ENCODE data around the gene CIBAR2. TPM values are rescaled to one million over a fixed set of nuclear protein-coding genes. Genes with fewer than 3 reads are reported as not detected.
"Not testable (repeated sequence)": the region's sequence is repeated elsewhere in the genome, so short reads cannot be mapped to it uniquely, and the experiment has no call there.

CIBAR2 gene
- polyA plus RNA-seq, 3 donors: 0.24 to 0.55 (median 0.37) TPM

DNA sequence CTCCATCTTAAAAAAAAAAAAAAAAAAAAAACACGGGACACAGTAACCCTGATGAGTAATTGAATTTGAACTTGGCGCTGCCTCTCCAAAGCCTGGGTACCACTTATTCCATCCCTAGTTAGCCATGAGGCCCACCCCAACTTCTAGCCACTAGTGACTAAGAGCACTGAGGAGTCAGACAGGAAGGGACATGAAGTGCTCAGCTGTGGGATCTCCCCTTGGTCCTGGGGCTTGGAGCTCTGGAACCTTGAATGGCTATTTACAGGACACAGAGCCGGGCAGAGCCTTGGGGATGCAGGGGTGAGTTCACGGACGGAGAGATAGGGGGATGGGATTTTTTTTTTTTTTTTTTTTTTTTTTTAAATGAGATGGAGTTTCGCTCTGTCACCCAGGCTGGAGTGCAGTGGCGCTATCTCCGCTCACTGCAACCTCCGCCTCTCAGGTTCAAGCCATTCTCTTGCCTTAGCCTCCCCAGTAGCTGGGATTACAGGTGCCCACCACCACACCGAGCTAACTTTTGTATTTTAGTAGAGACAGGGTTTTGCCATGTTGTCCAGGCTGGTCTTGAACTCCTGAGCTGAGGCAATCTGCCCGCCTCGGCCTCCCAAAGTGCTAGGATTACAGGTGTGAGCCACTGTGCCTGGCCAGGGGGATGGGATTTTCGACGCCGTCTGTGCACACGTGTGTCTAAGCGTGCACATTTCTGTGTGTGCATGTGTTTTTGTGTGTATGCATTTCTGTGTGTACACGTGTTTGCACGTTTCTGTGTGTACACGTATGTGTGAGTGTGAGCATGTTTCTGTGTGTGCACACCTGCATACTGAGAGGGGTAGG is 20.4 kb upstream of the CIBAR2 start:
- DNase-seq (ENCODE audit: extremely low read depth in 1 of 11, low read depth in 9 of 11, low spot score in 4 of 11): no peak

- no peak for DNase-seq (ENCODE audit: extremely low read depth in 1 of 11, low read depth in 9 of 11, low spot score in 4 of 11)
Observed at GRCh38 chr16:85130705-85131028, 18.4 kb upstream of the CIBAR2 start.

DNA sequence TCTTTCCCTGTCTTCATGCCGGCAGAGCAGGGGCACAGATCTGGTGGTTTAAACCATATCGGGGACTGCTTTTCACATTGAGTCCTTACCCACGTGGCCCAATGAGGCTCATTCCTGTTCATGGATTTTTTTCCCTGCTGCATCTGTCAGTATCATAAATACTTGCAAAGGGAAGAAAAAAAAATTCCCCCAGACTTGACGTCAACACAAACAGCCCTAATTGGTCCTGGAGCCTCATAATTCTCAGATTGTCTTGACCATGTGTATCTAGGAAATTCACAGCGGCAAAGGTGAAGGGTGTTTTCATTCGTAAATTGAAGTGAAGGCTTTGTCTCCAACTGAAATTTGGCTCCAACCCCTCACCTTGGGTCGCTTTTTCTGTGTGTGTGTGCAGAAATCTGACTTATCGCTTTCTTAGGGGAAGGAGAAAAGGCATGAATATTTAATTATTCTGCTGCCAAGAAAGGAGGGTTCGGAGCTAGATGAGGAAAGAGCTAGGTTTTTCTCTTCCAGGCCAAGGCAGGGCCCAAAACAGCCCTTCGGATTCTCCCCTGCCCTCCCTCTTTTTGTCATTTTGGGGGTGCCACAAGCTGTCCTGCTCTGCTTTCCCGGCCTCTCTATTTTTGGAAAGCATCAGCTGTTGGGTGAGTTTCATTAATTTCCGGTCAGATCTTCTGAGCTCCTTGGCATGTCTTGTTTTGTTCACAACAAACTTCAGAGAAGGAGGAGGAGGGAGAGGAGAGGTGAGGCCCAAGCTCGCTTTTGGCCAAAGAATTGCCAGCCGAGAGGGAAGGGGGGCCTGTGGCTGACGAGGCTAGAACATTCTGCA is 17.8 kb upstream of the CIBAR2 start:
- DNase-seq (ENCODE audit: extremely low read depth in 1 of 11, low read depth in 9 of 11, low spot score in 4 of 11): peak in 4 of 11 donors; percentile 40 to 75 (median 64)

GRCh38 chr16:85128079-85128837 is 16.0 kb upstream of the CIBAR2 start:
- DNase-seq (ENCODE audit: extremely low read depth in 1 of 11, low read depth in 9 of 11, low spot score in 4 of 11): no peak

DNA sequence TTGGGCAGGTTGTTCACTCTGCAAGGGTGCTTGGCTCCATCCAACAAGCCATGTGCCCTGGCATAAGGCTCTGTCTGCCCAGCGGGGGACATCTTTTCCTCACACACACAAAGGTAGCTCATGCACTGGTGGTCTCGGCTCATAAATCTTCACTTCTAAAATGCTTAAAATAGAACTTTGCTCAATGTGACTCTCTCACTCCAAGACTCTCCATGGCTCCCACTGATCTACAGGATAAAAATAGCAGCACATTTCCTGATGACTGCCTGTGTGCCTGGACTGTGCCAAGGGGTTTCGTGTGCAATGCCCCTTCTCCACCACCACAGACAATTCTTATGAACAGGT is 15.1 kb upstream of the CIBAR2 start:
- DNase-seq (ENCODE audit: extremely low read depth in 1 of 11, low read depth in 9 of 11, low spot score in 4 of 11): no peak

DNA sequence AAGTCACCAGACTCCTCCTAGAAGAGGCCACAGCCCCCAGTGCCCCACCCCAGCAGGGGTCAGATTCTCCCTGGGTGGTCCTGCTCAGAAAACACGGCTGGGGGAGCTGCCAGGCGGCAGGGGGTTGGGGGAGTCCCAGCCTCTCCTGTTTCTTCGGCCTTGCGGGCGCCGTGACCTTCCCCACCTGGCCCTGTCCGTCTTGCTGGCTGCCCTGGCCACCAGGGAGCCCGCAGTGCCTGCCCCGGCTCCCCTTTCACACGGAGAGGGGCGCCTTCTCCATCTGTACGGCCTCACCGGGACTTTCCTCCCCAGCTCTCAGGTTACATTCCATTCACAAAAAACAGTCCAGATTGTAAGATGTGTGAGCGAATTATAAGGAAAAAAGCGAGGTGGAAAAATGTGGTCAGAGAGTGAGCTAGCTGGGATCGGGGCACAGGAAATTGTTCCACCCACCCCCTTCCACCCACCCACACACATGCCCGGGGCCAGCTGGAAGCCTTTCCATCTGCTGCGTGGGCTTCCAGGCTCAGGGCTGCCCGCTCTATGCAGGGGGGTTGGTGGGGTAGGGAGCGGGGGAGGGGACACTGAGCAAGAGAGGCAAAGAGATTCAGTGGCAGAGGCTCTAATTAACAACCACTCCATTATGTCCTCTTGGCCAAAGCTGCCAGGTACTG is 14.6 kb upstream of the CIBAR2 start:
- peak in 8 of 11 donors; percentile 60 to 87 (median 78) for DNase-seq (ENCODE audit: extremely low read depth in 1 of 11, low read depth in 9 of 11, low spot score in 4 of 11)

- no peak for DNase-seq (ENCODE audit: extremely low read depth in 1 of 11, low read depth in 9 of 11, low spot score in 4 of 11)
Observed at GRCh38 chr16:85126394-85126704, 14.1 kb upstream of the CIBAR2 start.

DNA sequence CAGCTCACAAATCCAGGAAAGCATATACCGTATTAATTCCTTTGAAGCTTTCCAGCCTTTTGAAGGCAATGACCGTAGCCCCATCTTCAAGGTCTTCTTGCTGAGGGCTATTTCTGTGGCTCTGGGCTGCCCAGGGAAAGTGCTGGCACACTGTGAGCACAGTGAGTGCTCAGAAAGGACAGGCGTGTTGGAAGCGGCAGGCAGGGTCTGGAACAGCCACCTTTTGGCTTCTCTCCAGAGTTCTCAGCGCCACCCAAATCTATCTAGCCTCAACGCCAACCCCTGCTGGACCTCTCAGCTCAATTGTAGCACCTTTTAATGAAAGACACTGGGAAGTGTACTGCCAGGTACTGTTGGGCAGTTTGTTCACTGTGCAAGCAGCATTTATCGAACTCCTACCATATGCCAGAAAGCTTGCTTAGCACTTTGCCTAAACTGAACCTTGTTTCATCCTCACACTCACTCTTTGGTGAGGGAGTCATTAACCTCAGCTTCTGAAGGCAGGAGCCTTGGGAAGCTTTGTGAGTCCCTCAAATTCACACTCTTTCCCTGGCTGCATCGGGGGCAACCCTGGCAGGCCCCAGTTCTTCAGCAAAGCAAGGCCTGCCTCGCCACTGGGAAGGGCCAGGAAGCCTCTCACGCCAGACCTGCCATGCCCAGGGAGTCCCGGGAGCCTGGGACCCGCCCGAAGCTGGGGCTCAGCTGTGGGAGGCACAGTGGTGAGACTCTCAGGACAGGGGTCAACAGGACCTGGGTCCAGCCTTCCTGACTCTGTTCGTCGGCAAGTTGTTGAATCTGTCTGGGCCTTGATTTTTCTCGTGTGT is 13.5 kb upstream of the CIBAR2 start:
- no peak for DNase-seq (ENCODE audit: extremely low read depth in 1 of 11, low read depth in 9 of 11, low spot score in 4 of 11)

DNA sequence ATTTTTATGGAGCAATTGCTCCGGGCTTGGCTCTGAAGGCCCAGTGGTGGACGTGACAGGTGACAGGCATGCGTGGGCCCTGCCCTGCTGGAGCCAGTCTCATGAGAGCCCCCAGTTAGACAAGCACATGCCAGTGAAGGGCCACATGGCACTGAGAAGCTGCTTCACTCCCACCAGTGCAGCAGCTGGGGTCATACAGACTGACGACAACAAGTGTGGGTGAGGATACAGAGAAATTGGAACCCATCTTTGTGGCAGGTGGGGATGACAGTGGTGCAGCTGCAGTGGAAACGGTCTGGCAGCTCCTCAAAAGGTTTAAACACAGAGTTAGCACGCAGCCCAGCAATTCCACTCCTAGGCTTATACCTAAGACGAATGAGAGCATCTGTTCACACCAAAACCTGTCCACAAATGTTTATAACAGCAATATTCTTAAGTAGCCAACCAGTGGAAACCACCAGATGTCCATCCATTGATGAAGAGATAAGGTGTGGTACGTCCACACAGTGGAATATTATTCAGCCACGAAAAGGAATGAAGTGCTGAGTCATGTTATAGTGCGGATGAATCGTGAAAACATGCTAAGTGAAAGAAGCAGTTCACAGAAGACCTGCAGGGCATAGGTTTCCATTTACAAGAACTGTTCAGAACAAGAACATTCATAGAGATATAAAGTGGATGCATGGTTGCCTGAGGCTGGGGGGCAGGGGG is 12.5 kb upstream of the CIBAR2 start:
- no peak for DNase-seq (ENCODE audit: extremely low read depth in 1 of 11, low read depth in 9 of 11, low spot score in 4 of 11)

DNA sequence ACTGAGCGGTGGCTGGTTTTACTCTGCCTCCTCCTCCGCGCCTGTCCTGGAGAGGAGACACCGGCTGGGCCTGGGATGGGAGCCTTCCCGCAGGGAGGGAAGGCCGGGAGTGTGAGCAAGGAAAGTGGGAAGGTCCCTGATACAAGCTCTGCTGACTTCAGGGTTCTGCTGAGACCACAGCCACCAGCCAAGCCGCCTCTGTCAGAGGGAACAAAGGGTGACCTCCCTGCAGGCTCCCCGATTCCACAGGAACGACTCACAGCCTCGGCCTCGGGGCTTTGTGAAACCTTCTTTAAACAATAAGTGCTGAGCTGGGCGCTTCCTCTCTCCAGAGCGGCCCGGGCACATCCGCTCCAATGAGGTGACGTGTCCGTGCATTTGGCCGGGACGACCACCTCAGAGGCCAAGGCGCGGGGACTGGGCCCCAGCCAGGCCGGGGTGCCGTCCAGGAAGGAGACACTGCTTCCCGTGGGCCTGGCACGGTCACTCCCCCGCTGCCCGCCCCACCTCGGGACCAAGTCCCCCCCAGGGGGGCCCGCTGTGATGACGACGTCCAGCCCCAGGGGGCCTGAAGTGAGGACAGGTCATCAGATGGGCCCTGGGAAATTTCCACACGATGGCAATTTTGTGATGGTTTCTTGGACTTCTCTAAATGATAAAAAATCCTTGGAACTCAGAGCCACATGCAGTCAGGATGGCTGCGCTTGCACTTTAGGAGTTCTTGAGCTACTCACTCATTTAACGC is 11.8 kb upstream of the CIBAR2 start:
- no peak for DNase-seq (ENCODE audit: extremely low read depth in 1 of 11, low read depth in 9 of 11, low spot score in 4 of 11)

- not testable (repeated sequence) for DNase-seq (ENCODE audit: extremely low read depth in 1 of 11, low read depth in 9 of 11, low spot score in 4 of 11)
Observed at GRCh38 chr16:85123441-85123840, 11.2 kb upstream of the CIBAR2 start.

- DNase-seq (ENCODE audit: extremely low read depth in 1 of 11, low read depth in 9 of 11, low spot score in 4 of 11): no peak
Observed at GRCh38 chr16:85120006-85120340, 7.7 kb upstream of the CIBAR2 start.

DNA sequence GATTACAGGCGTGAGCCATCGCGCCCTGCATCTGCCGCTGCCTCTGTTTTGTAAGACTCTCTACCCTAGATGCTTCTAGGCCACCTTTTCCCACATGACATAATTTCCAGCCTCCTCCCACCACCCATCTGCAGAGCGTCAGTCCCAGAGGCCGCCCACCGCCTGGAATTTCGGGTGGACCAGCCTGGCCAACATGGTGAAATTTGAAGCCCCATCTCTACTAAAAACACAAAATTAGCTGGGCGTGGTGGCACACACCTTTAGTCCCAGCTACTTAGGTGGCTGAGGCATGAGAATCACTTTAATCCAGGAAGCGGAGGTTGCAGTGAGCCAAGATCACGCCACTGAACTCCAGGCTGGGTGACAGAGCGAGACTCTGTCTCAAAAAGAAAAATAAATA is 5.1 kb upstream of the CIBAR2 start:
- DNase-seq (ENCODE audit: extremely low read depth in 1 of 11, low read depth in 9 of 11, low spot score in 4 of 11): no peak

GRCh38 chr16:85114909-85115567 is 2.8 kb upstream of the CIBAR2 start:
- DNase-seq (ENCODE audit: extremely low read depth in 1 of 11, low read depth in 9 of 11, low spot score in 4 of 11): peak in 10 of 11 donors; percentile 68 to 83 (median 78)

DNA sequence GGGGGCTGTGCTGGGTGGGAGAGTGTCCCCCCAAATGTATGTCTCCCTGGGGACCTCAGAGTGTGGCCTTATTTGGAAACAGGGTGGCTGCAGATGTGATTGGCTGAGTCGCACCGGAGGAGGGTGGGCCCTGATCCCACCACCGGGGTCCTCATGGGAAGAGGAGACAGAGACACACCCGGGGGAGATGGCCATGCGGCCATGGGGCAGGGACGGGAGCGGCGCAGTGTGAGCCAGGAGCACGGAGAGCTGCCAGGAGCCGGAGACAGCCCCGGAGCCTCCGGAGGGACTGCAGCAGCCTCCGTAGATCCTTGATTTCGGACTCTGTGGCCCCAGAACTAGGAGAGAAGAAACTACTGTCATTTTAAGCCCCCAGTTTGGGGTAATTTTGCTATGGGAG is 1.6 kb upstream of the CIBAR2 start:
- DNase-seq (ENCODE audit: extremely low read depth in 1 of 11, low read depth in 9 of 11, low spot score in 4 of 11): no peak

DNA sequence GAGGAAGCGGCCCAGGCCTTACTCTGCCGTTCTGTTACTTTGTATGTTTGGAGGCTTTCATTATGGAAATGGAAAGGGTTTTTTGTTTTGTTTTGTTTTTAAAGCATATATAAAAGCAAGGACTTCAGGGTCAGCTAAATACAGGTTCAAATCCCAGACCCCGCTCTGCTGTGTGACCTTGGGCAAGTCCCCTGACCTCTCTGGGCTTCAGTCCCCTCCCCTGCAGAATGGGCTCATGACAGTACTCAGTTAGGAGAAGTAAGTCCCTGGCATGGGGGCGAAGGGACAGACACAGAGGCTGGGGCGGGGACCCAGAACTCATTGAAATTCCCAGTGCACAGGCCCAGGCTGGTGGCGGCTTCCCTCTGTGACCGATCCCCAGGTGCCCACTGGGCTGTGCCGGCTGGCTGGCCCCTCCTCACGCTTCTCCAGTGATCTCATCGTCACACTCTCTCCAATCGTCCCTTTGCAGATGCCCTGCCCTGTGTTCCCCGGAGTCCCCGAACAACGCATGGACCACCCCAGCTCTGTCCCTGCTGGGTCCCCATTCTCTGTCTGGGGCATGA is 979 bp upstream of the CIBAR2 start:
- DNase-seq (ENCODE audit: extremely low read depth in 1 of 11, low read depth in 9 of 11, low spot score in 4 of 11): no peak

DNA sequence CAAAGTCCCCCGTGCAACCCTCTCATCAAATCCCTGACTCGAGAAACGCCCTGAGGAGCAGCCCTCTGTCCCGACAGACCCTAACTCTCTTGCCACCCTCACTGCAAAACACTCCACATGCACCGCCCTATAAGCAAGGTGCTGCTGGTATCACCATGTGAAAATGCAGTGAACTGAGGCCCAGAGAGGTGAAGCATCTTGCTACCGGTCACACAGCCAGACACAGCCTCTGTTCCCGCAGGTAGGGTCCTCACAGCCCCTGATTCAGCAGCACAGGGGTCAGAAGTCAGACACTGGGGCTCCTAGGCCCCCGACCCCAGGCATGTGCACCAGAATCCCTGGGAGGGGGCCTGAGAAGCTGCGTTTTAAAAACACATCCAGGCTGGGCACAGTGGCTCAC is 1.1 kb downstream of the CIBAR2 start:
- no peak for DNase-seq (ENCODE audit: extremely low read depth in 1 of 11, low read depth in 9 of 11, low spot score in 4 of 11)
